Measurements from ENCODE around the gene KCNN3.

- TF ChIP-seq CTCF (IDR thresholded peaks at IDR 0.05 in 8 of 11, conservative IDR thresholded peaks at IDR 0.05 in 3 of 11) (no peak), POLR2A (IDR thresholded peaks at IDR 0.05) (no peak), POLR2AphosphoS5 (IDR thresholded peaks at IDR 0.05) (no peak)
Measured at GRCh38 chr1:154816937-154817336, 53.1 kb downstream of the KCNN3 start.
